ENCODE data around the gene SDK1.

The SDK1 gene

GRCh38 chr7:3594901-3595300 is 293.8 kb downstream of the SDK1 start:
- no peak for DNase-seq

GRCh38 chr7:3598854-3599253 is 297.8 kb downstream of the SDK1 start:
- no peak for DNase-seq

- no peak for DNase-seq
Measured at GRCh38 chr7:3605222-3605621, 304.2 kb downstream of the SDK1 start.

GRCh38 chr7:3606436-3606835 is 305.4 kb downstream of the SDK1 start:
- no peak for DNase-seq

GRCh38 chr7:3607847-3608246 is 306.8 kb downstream of the SDK1 start:
- no peak for DNase-seq

GRCh38 chr7:3616306-3616705 is 315.3 kb downstream of the SDK1 start:
- peak; percentile 3 for DNase-seq

- DNase-seq: no peak
Measured at GRCh38 chr7:3630081-3630480, 329.0 kb downstream of the SDK1 start.

- no peak for DNase-seq
Measured at GRCh38 chr7:3634396-3634795, 333.3 kb downstream of the SDK1 start.

- no peak for DNase-seq
Measured at GRCh38 chr7:3636131-3636860, 335.2 kb downstream of the SDK1 start.

GRCh38 chr7:3639253-3639652 is 338.2 kb downstream of the SDK1 start:
- no peak for DNase-seq

GRCh38 chr7:3641582-3641981 is 340.5 kb downstream of the SDK1 start:
- DNase-seq: no peak

GRCh38 chr7:3643091-3643490 is 342.0 kb downstream of the SDK1 start:
- DNase-seq: no peak

- DNase-seq: no peak
Measured at GRCh38 chr7:3648276-3648675, 347.2 kb downstream of the SDK1 start.

GRCh38 chr7:3649250-3649649 is 348.2 kb downstream of the SDK1 start:
- DNase-seq: no peak

GRCh38 chr7:3649678-3650440 is 348.8 kb downstream of the SDK1 start:
- no peak for DNase-seq

GRCh38 chr7:3650844-3651243 is 349.8 kb downstream of the SDK1 start:
- DNase-seq: no peak

GRCh38 chr7:3655635-3656034 is 354.6 kb downstream of the SDK1 start:
- DNase-seq: no peak

GRCh38 chr7:3657206-3657605 is 356.2 kb downstream of the SDK1 start:
- DNase-seq: no peak

- no peak for DNase-seq
Measured at GRCh38 chr7:3668743-3669142, 367.7 kb downstream of the SDK1 start.

GRCh38 chr7:3670898-3671297 is 369.8 kb downstream of the SDK1 start:
- no peak for DNase-seq

GRCh38 chr7:3673524-3673923 is 372.5 kb downstream of the SDK1 start:
- DNase-seq: no peak

GRCh38 chr7:3678314-3678810 is 377.3 kb downstream of the SDK1 start:
- DNase-seq: no peak

- no peak for DNase-seq
Measured at GRCh38 chr7:3682028-3682710, 381.1 kb downstream of the SDK1 start.
